Stimulated activated CD8-positive, alpha-beta memory T cell treated with anti-CD3 and anti-CD28 coated beads, Interleukin-12 subunit alpha, Interleukin-12 subunit beta, amount 100 ng/mL, for 4 hours (primary cell): Measurements from ENCODE around the gene CTSV.
"Not testable (repeated sequence)": the region's sequence is repeated elsewhere in the genome, so short reads cannot be mapped to it uniquely, and the experiment has no call there.

ENCODE experiments used
- DNase-seq: peaks from one replicate; pipeline ENCODE4 v3.0.0-alpha.2; 2020; ENCODE audit warnings: low read depth

Gene CTSV

DNA sequence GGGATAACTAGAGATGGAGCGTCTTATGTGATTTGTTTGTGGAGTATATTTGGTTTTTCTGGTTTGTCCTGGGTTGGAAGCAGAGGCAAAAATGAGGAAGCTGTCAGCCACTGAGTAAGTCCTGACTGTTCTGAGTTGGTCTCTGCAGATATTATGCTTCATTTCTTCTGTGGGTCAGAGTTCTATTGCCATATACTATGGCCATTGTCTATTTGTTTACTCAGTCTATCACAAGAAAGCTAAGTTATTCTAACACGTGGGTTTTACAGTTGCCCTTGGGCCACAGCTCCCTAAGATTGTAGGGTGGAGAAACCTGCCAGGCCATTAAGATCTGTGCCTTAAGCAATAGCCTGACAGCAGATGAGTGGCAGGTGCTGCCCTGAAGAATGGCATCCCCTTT, 3.0 kb upstream of the CTSV start:
- no peak for DNase-seq

DNA sequence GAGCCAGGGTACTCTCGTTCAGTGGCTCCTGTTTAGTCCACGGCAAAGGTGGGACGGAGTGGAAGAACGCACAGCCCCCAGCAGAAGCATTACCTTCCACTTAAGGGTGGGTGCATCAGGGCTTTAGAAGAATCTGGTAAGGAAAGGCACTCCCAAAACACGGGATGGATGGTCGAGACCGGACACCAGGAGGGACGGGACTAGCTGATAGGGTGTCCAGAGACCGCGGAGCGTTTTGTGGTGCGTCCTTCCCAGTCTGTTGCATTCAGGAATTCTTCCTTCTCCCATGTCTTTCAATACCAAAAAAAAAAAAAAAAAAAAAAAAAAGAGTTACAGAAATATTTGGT, 545 bp upstream of the CTSV start:
- DNase-seq = no peak

DNA sequence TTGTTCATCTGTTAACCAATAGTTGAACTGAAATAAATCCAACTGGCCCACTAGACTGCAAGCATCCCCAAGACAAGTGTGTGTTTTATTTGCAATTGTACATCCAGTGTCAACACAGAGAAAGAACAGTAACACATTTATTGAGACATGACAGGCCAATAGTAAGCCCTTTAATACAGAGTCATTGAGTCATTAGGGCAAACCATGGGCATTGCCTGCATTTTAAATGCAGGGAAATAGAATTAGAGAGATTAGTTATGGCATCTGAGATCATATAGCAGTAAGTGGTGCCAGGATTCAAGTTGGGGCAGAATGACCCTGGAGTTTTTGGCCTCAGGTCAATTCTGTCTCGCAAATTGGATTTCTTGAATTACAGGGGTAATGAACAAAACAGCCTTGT, 15.4 kb downstream of the CTSV start:
- DNase-seq = not testable (repeated sequence)

DNA sequence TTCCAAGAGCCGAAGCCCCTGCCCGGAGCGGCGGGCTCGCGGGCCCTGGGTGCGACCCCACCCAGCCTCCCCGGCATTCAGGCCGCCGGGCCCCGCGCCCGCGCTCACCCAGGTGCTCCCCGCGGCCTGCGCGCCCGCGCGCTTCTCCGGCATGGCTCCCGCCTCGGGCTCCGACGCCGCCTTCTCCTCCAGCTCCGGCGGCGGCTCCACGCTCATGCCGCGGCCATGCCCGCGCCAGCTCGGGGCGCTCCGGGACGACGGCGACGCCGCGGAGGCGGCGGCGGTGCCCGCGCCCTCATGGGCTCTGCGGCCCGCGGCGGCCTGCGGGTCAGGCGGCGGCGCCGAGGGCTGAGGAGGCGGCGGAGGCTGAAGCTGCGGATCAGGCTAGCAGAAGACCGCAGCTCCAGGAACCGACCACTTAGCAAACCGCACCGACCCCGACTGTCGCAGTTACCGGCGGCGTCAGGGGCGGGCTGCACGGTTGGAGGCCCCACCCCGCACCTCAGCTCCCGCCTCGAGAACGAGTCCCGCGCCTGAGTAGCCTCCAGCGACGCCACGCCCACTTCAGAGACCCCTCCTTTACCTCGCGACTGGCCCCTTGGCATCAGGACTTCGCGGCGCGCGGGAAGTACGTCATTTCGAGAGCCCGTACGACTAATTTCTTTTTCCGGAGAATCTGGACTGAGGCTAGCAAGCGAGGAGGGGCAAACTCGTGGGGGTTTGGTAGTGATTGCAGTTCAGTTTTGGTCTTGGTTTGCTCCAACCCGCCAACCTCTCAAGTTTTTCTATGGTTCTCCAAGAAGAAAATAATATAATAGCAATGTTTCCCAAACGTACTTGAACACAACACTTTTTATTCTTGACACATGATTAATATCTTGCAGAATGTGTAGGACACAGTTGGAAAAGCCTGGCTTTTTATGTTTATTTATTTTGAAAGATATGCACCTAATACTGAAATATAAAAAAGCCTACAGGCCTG, 25.5 kb downstream of the CTSV start:
- DNase-seq = peak; percentile 58

DNA sequence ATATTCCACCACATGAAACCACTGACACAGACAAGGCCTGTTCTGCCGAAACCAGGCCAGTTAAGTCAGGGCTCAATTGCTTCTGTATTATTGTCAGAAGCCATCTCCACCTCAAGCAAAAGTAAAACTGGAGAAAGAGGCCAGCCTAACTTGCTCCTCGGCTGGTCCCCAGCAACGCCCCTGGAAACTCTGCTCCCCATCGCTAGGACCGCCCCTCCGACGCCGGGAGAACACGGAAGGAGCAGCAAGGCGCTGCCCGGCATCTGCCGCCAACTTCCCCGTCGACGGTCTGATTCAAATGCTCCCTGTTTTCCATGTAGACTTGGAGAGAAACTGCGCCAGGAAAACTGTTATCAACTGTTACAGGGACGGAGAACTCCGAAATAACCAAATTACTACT, 26.3 kb downstream of the CTSV start:
- DNase-seq = not testable (repeated sequence)

DNA sequence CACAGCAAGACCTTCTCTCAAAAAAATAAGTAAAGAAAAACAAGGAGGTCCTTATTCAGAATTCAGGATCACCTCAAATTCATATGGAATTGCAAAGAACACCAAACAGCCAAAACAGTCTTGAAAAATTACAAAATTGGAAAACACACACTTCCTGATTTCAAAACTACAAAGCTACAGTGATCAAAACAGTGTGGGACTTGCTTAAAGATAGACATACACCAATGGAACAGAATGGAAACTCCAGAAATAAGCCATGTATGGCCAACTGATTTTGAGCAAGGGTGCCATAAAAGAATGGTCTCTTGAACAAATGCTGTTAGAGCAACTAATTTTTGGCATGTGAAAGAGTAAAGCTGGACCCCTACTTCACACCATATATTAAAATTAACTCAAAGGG, 36.7 kb downstream of the CTSV start:
- not testable (repeated sequence) for DNase-seq

DNA sequence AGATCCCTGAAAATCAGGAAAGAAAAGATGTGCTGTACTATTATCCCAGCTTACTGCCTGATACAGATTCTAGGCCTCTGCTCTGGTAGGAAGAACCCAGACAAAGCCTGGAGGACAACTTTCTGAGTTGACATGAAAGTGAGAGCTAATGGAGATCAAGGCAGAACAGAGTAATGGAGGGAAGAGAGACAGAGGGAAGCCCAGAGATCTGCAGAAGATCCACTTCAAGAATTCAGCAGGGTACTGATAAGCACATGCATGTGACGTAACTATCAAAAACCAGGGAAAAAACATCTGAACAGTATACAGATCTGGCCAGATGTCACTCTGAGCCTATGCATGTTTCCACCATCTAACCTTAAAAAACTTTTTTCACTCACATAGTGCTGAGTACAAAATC, 37.6 kb downstream of the CTSV start:
- not testable (repeated sequence) for DNase-seq

DNA sequence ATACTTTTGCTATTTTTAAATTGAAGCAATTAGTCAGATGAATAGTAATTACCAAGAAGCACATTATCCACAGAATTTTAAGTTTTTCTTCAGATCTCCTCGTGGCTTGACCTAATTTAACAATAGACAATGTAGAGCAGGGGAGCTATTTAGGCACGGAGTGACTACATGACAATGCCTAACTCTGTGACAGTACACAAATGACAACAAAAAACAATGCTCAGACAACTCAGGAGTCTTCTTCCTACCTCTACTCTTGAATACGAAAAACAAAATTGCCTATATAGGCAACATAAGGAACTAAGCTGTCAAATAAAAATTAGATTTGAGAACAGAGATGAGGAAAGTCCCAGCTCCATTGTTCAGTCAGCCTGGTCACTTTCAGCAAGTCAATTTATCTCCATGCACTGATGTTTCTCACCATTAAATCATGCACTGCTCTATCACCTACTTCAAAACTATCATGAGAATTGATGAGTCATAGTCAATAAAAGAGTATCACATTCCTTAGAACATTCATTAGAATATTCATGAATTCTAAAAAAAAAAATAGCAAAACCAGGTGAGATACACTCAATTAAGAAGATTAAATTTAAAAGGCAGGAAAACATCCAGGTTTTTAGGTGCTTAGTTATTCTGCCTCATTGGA, 38.7 kb downstream of the CTSV start:
- not testable (repeated sequence) for DNase-seq

DNA sequence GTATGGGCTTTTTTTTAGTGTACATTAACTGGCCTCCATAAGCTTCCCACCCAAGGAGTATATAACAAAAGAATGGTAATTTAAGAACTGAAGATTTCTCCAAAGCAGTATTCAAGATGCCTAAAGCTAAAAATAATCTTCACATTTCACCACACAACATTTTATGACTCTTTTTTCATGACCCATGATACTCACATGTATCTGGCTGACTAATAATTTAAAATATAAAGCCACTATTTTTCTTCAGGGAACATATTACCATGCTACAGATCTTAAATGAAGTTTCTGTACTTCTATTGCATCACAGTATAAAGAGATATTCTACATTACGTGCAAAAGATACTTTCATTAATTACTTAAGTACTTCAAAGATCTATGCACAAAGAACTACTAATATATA, 39.2 kb downstream of the CTSV start:
- not testable (repeated sequence) for DNase-seq

DNA sequence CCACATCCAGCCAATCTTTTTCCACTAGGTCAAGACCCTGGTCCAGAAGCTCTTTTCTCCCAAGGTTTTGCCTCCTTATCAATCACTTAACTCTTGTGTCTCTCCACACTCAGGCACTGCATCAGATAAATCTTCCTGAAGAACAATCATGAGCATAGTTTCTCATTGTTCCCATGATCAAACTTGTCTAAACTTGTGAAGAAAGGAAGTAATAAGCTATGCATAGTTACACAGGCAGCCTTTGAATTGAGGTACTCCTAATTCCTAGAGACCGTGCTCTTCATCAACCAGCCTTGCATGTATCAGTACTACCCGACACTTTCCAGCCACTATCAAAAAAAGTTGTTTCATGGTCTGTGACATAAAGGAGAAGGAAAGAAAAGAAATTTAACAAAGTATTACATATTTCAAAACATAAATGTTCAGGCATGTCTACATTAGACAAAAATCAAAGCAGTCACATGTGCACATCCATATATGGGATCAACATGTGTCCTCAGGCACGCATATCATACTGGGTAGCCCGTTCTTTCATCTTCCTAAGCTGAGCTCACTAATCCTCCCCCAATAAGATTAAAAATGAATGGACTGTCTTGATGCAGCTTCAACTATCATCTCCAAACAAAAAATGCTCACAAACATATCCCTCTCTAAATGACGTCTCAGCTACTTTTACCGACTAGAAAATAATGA, 41.8 kb downstream of the CTSV start:
- DNase-seq = not testable (repeated sequence)

DNA sequence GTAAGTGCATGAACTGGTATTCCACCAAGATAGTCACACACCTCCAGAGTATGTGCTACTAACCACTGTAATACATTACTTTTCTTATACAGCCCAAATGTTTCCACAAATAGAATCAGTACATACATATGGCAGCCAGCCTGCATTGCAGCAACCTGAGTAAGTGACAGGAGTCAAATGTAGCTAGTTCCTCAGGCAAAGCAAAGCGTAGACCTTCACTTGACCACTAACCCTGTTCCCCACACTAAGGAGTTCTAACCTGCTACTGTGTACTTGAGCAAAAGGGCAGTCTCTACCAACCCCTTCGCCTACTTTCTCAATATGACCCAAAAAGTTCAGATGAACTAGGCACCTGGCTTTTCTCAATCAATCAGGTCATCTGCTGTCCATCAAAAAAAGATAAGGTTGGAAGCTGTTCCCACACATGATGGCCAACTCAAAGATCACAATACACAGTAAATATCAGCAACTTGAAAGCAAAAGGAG, 44.4 kb downstream of the CTSV start:
- DNase-seq = not testable (repeated sequence)

DNA sequence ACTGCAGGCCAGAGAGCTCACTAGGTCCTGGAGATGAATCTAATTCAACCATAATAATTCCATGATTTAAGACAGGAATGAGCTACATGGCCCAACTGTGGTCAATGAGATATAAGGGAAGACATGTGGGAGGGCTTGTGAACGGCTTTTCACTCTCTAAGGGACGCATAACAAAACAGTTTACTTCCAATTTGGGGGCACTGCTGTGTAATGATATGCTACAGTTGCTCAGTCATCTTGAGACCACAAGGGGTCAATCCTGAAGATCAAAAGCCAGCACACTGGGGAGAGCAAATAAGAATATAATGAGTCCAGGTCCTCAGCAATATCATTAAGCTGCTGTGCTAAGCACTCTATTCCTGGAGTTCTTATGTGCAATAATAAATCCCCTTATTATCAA, 46.6 kb downstream of the CTSV start:
- DNase-seq = not testable (repeated sequence)

DNA sequence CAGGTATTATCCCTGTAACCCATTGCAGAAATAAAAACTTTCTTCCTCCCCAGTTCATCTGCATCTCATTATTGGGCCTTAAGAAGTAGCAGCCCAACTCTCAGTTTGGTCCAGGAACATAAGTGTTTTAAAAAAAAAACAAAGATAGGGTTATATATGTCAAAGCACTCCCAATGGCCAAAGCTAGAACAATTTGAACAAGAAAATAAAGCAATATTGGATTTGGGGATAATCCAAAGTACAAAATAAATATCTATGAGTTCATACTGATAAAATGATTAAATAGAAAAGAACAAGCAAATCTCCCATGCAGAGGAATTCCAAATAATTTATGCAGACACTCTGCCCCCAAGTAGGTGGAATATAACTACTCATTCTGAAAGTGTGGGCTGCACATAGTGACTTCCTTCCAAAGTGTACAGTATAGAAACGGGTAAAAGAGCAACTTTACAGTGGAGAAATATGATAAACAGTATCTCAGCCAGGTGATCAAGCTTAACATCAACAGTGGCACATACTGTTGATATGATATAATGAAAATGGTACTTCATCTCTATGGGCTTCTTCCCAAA, 49.1 kb downstream of the CTSV start:
- not testable (repeated sequence) for DNase-seq

DNA sequence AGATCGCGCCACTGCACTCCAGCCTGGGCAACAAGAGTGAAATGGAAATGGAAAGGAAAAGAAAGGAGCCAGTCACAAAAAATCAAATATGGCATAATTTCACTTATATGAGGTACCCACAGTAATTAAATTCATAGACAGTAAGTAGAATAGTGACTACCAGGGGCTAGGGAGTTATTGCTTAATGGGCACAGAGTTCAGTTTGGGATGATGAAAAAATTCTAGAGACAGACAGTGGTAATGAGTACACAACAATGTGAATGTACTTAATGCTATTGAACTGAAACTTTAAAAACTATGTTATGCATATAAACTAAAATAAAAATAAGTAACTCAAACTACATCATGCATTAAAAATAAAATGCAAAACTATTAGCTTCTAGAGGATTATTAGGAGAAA, 54.1 kb downstream of the CTSV start:
- not testable (repeated sequence) for DNase-seq

DNA sequence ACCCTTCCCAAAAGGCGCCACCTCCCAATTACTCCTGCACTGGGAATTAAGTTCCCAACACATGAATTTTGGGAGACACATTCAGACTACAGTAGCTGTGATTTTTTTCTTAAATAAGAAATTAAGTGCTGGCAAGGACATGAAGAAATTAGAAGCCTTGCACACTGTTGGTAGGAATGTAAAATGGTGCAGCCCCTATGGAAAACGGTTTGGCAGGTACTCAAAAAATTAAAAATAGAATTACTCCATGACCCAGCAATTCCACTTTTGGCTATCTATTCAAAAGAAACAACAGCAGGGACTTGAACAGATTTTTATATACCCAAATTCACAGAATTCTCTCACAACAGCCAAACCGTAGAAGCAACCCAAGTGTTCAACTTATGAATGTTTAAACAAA, 54.8 kb downstream of the CTSV start:
- DNase-seq = not testable (repeated sequence)

DNA sequence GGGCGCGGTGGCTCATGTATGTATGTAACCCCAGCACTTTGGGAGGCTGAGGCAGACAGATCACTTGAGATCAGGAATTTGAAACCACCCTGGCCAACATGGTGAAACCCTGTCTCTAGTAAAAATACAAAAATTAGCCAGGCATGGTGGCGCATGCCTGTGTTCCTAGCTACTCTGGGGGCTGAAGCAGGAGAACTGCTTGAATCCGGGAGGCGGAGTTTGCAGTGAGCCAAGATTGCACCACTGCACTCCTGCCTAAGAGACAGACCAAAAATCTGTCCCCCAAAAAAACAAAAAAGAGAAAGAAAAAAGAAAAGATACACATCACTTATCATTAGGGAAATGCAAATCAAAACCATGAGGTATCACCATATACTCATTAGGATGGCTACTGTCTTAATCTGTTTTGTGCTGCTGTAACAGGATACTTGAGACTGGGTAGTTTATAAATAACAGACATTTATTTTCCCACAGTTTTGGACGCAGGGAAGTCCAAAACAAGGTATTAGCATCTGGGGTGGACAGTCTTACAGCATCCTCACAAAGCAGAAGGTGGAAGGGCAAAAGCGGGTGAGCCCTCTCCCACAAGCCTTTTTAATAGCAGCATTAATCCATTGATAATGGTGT, 55.3 kb downstream of the CTSV start:
- not testable (repeated sequence) for DNase-seq
